GM23248 (cell line): ENCODE data around the gene CCDC136. TPM values are rescaled to one million over a fixed set of nuclear protein-coding genes. Genes with fewer than 3 reads are reported as not detected.

Experiments used
- DNase-seq: peaks from one replicate; pipeline ENCODE4 v3.0.0-alpha.2; 2015
- H2AFZ ChIP-seq: fragments of 200-600 bp; sonication (generic); 2 replicates; pipeline ENCODE4 v1.6.1; 2016; ENCODE audit warnings: antibody characterized with exemption
- H3F3A ChIP-seq: fragments of 200-600 bp; sonication (generic); 2 replicates; pipeline ENCODE4 v1.6.1; 2016; ENCODE audit warnings: mild to moderate bottlenecking, antibody characterized with exemption, mixed run types; ENCODE audit not compliant: insufficient read depth
- H3K27ac ChIP-seq: fragments of 200-600 bp; sonication (generic); 2 replicates; pipeline ENCODE4 v1.5.1; 2016; ENCODE audit warnings: mild to moderate bottlenecking
- H3K27me3 ChIP-seq: fragments of 200-600 bp; sonication (generic); replicated peaks from 2 replicates; pipeline ENCODE4 v1.6.1; 2016; ENCODE audit warnings: mild to moderate bottlenecking; ENCODE audit not compliant: insufficient read depth
- H3K36me3 ChIP-seq: fragments of 200-600 bp; sonication (generic); 2 replicates; pipeline ENCODE4 v1.6.1; 2016; ENCODE audit warnings: low read depth, mild to moderate bottlenecking
- H3K4me1 ChIP-seq: fragments of 200-600 bp; sonication (generic); 2 replicates; pipeline ENCODE4 v1.6.1; 2016; ENCODE audit warnings: mild to moderate bottlenecking; ENCODE audit not compliant: insufficient read depth
- H3K4me2 ChIP-seq: fragments of 200-600 bp; sonication (generic); one replicate; pipeline ENCODE4 v1.6.1; 2016; ENCODE audit warnings: mild to moderate bottlenecking; ENCODE audit not compliant: unreplicated experiment
- H3K4me3 ChIP-seq: fragments of 200-600 bp; sonication (generic); 2 replicates; pipeline ENCODE4 v1.5.1; 2016; ENCODE audit warnings: mild to moderate bottlenecking
- H3K79me2 ChIP-seq: fragments of 200-600 bp; sonication (generic); 2 replicates; pipeline ENCODE4 v1.6.1; 2016; ENCODE audit warnings: mild to moderate bottlenecking; ENCODE audit not compliant: insufficient read depth
- H3K9ac ChIP-seq: fragments of 200-600 bp; sonication (generic); 2 replicates; pipeline ENCODE4 v1.6.1; 2016; ENCODE audit warnings: mild to moderate bottlenecking
- H3K9me2 ChIP-seq: fragments of 200-600 bp; sonication (generic); 2 replicates; pipeline ENCODE4 v1.6.1; 2016; ENCODE audit warnings: mixed run types, mild to moderate bottlenecking, moderate library complexity; ENCODE audit not compliant: insufficient read depth
- H3K9me3 ChIP-seq: fragments of 200-600 bp; sonication (generic); one replicate; pipeline ENCODE4 v1.6.1; 2017; ENCODE audit warnings: low read depth
- H4K20me1 ChIP-seq: fragments of 200-600 bp; sonication (generic); 2 replicates; pipeline ENCODE4 v1.6.0; 2016; ENCODE audit not compliant: insufficient read depth
- EZH2 ChIP-seq: fragments of 200-600 bp; sonication (generic); IDR thresholded peaks from 2 replicates; pipeline ENCODE4 v1.6.1; 2018; ENCODE audit warnings: antibody characterized with exemption, mild to moderate bottlenecking; ENCODE audit not compliant: insufficient read depth, poor library complexity, severe bottlenecking
- EZH2phosphoT487 ChIP-seq: fragments of 200-600 bp; sonication (generic); IDR thresholded peaks from 2 replicates; pipeline ENCODE4 v1.6.1; 2018; ENCODE audit warnings: antibody characterized with exemption, moderate library complexity, mild to moderate bottlenecking, low read depth; ENCODE audit not compliant: insufficient read depth
- WGBS, 2 experiments: methylation state at CpG; one replicate each; pipeline ENCODE4 v1.1.6; 2015 to 2017; ENCODE audit warnings: low lambda C conversion rate in 2 of 2, low coverage in 1 of 2; ENCODE audit errors: missing lambda C conversion rate in 2 of 2; 5-methylcytosine and 5-hydroxymethylcytosine counted together
- in situ Hi-C: fragments of 300-500 bp; cut with MboI; formaldehyde crosslinking; loops from 2 replicates; pipeline ENCODE4 v1.15.0; 2020
- polyA plus RNA-seq: library from polyadenylated mRNA; unstranded; fragments of >200 nt; fragmentation: Nextera tagmentation; extraction: Ambion mirVana; gene quantifications from 2 replicates; pipeline ENCODE4 v1.2.1, GENCODE V29; 2016
- total RNA-seq: library from RNA; depleted of rRNA; stranded (reverse); fragments of >200 nt; shearing (Covaris generic); gene quantifications from 2 replicates; pipeline ENCODE4 v1.2.3, GENCODE V29; 2014

Gene CCDC136
- total and polyA plus RNA-seq, 2 experiments from 2014 or later, result 3.1 to 3.9 TPM

GRCh38 chr7:128832880-128833147 lies 41.0 kb downstream of the CCDC136 start:
- Histone ChIP-seq H3K4me2 (peak overlapping the region; percentile 93), H3K36me3 (peaks cover 21% of the 10 kb centered on the region; the same call in 1 of the 2 replicates), H3K9me2 (no peaks in the 10 kb centered on the region), H3K4me1 (peaks cover 39% of the 10 kb centered on the region), H3K27me3 (no peaks in the 10 kb centered on the region), H2AFZ (no peak overlapping the region), H3K4me3 (peak overlapping the region; percentile 99), H3K9me3 (no peaks in the 10 kb centered on the region), H4K20me1 (no peaks in the 10 kb centered on the region), H3K9ac (peak overlapping the region; percentile 92), H3K27ac (peak overlapping the region; percentile 90), H3K79me2 (peaks cover 65% of the 10 kb centered on the region), H3F3A (peaks cover 55% of the 10 kb centered on the region)
- in situ Hi-C loops, result no loop called here
- DNase-seq, result no peak
- TF ChIP-seq EZH2phosphoT487 (no peak), EZH2 (no peak)
- 31 to 34% methylated on average over 2 of the region's 2 CpGs for WGBS, 2 experiments

- no peak overlapping the region for H2AFZ ChIP-seq
- H3F3A ChIP-seq, result peaks cover 54% of the 10 kb centered on the region
- no peaks in the 10 kb centered on the region for H3K9me2 ChIP-seq
- peaks cover 27% of the 10 kb centered on the region; the same call in 1 of the 2 replicates for H3K36me3 ChIP-seq
- in situ Hi-C loops, result no loop called here
- H3K4me3 ChIP-seq, result peak overlapping the region; percentile 99
- no peaks in the 10 kb centered on the region for H3K9me3 ChIP-seq
- no peaks in the 10 kb centered on the region for H4K20me1 ChIP-seq
- H3K27me3 ChIP-seq, result no peaks in the 10 kb centered on the region
- WGBS, 2 experiments, result 3% methylated on average over 10 to 13 of the region's 13 CpGs
- H3K79me2 ChIP-seq, result peaks cover 70% of the 10 kb centered on the region
- TF ChIP-seq EZH2, result no peak
- peak overlapping the region; percentile 90 for H3K27ac ChIP-seq
- peaks cover 34% of the 10 kb centered on the region for H3K4me1 ChIP-seq
- peak overlapping the region; percentile 93 for H3K4me2 ChIP-seq
- H3K9ac ChIP-seq, result peak overlapping the region; percentile 92
- peak; percentile 95 for DNase-seq
Measured at GRCh38 chr7:128833148-128833945, 41.6 kb downstream of the CCDC136 start.

- Histone ChIP-seq H3K79me2 (peaks cover 76% of the 10 kb centered on the region), H3K9ac (peak overlapping the region; percentile 92), H3K36me3 (peaks cover 33% of the 10 kb centered on the region; the same call in 1 of the 2 replicates), H3K4me1 (peaks cover 28% of the 10 kb centered on the region), H3K4me3 (peak overlapping the region; percentile 99), H4K20me1 (no peaks in the 10 kb centered on the region), H3K4me2 (peak overlapping the region; percentile 93), H2AFZ (no peak overlapping the region), H3K9me2 (no peaks in the 10 kb centered on the region), H3F3A (peaks cover 48% of the 10 kb centered on the region), H3K9me3 (no peaks in the 10 kb centered on the region), H3K27ac (peak overlapping the region; percentile 90), H3K27me3 (no peaks in the 10 kb centered on the region)
- TF ChIP-seq EZH2 (no peak), EZH2phosphoT487 (no peak)
- 5 to 15% methylated on average over 2 to 4 of the region's 4 CpGs for WGBS, 2 experiments
- DNase-seq, result peak; percentile 80
- in situ Hi-C loops, result no loop called here
Measured at GRCh38 chr7:128833946-128834325, 42.2 kb downstream of the CCDC136 start.

GRCh38 chr7:128835231-128835751 lies 43.5 kb downstream of the CCDC136 start:
- peak overlapping the region; percentile 90; the same call in 1 of the 2 replicates for H3K27ac ChIP-seq
- 92 to 94% methylated on average over 14 to 16 of the region's 16 CpGs for WGBS, 2 experiments
- H3K36me3 ChIP-seq, result peaks cover 45% of the 10 kb centered on the region; the same call in 1 of the 2 replicates
- peak overlapping the region; percentile 40 for H3K4me2 ChIP-seq
- H3K9me3 ChIP-seq, result no peaks in the 10 kb centered on the region
- no peak overlapping the region for H3K4me3 ChIP-seq
- peaks cover 86% of the 10 kb centered on the region for H3K79me2 ChIP-seq
- no peak for TF ChIP-seq EZH2phosphoT487
- no peak for TF ChIP-seq EZH2
- in situ Hi-C loops, result no loop called here
- peaks cover 46% of the 10 kb centered on the region for H3F3A ChIP-seq
- H3K4me1 ChIP-seq, result peaks cover 19% of the 10 kb centered on the region
- DNase-seq, result no peak
- no peaks in the 10 kb centered on the region for H3K9me2 ChIP-seq
- no peaks in the 10 kb centered on the region for H4K20me1 ChIP-seq
- H3K27me3 ChIP-seq, result no peaks in the 10 kb centered on the region
- H2AFZ ChIP-seq, result no peak overlapping the region
- peak overlapping the region; percentile 58 for H3K9ac ChIP-seq
